Memory B cell (primary cell): ENCODE data around the gene WFDC1.

Source experiments
- ATAC-seq: fragments of 150-1000 bp; cut with Tn5 transposase; 2 replicates; pipeline ENCODE4 v1.10.0; 2021; ENCODE audit warnings: low read depth, mild to moderate bottlenecking, moderate library complexity
- DNase-seq, 2 donors: peaks; one replicate each; pipeline ENCODE4 v3.0.0; 2022; ENCODE audit warnings: low spot score in 2 of 2
- H3K27ac Mint-ChIP-seq: one replicate; pipeline ENCODE4 v1.8.0; 2022; ENCODE audit warnings: mild to moderate bottlenecking, moderate library complexity, mixed read lengths
- H3K27me3 Mint-ChIP-seq: one replicate; pipeline ENCODE4 v1.8.0; 2022; ENCODE audit warnings: mixed read lengths
- H3K36me3 Mint-ChIP-seq: one replicate; pipeline ENCODE4 v1.8.0; 2022; ENCODE audit warnings: mild to moderate bottlenecking, mixed read lengths
- H3K4me1 Mint-ChIP-seq: one replicate; pipeline ENCODE4 v1.8.0; 2022; ENCODE audit warnings: mixed read lengths
- H3K4me3 Mint-ChIP-seq: one replicate; pipeline ENCODE4 v1.8.0; 2022; ENCODE audit warnings: mild to moderate bottlenecking, moderate library complexity, mixed read lengths
- H3K9me3 Mint-ChIP-seq: one replicate; pipeline ENCODE4 v1.8.0; 2022; ENCODE audit warnings: mixed read lengths

The WFDC1 gene

GRCh38 chr16:84281074-84281473, 13.6 kb upstream of the WFDC1 start:
- H3K27ac Mint-ChIP-seq = no peak overlapping the region
- no peaks in the 10 kb centered on the region for H3K9me3 Mint-ChIP-seq
- H3K27me3 Mint-ChIP-seq = peaks cover 17% of the 10 kb centered on the region
- H3K4me3 Mint-ChIP-seq = no peak overlapping the region
- DNase-seq (no peak), ATAC-seq (no peak)
- H3K4me1 Mint-ChIP-seq = peaks cover 2% of the 10 kb centered on the region
- no peaks in the 10 kb centered on the region for H3K36me3 Mint-ChIP-seq

- Mint-ChIP-seq H3K4me1 (peaks cover 2% of the 10 kb centered on the region), H3K9me3 (no peaks in the 10 kb centered on the region), H3K27ac (no peak overlapping the region), H3K36me3 (no peaks in the 10 kb centered on the region), H3K4me3 (no peak overlapping the region), H3K27me3 (peaks cover 18% of the 10 kb centered on the region)
- DNase-seq = no peak
- ATAC-seq = no peak
These were observed 12.1 kb upstream of the WFDC1 start for GRCh38 chr16:84282533-84282932.

- peaks cover 2% of the 10 kb centered on the region for H3K4me1 Mint-ChIP-seq
- DNase-seq (no peak), ATAC-seq (no peak)
- H3K4me3 Mint-ChIP-seq = no peak overlapping the region
- H3K27ac Mint-ChIP-seq = no peak overlapping the region
- peaks cover 24% of the 10 kb centered on the region for H3K27me3 Mint-ChIP-seq
- no peaks in the 10 kb centered on the region for H3K36me3 Mint-ChIP-seq
- no peaks in the 10 kb centered on the region for H3K9me3 Mint-ChIP-seq
These were observed 11.1 kb upstream of the WFDC1 start for GRCh38 chr16:84283314-84284153.

GRCh38 chr16:84284154-84284722, 10.4 kb upstream of the WFDC1 start:
- Mint-ChIP-seq H3K9me3 (no peaks in the 10 kb centered on the region), H3K4me1 (peaks cover 2% of the 10 kb centered on the region), H3K4me3 (no peak overlapping the region), H3K27ac (no peak overlapping the region), H3K27me3 (peaks cover 25% of the 10 kb centered on the region), H3K36me3 (no peaks in the 10 kb centered on the region)
- DNase-seq = no peak
- no peak for ATAC-seq

GRCh38 chr16:84286578-84287240, 8.0 kb upstream of the WFDC1 start:
- H3K27me3 Mint-ChIP-seq = peaks cover 30% of the 10 kb centered on the region
- H3K4me3 Mint-ChIP-seq = no peak overlapping the region
- ATAC-seq (no peak), DNase-seq (no peak)
- H3K4me1 Mint-ChIP-seq = peaks cover 5% of the 10 kb centered on the region
- H3K9me3 Mint-ChIP-seq = no peaks in the 10 kb centered on the region
- H3K36me3 Mint-ChIP-seq = no peaks in the 10 kb centered on the region
- no peak overlapping the region for H3K27ac Mint-ChIP-seq

GRCh38 chr16:84288902-84289301, 5.8 kb upstream of the WFDC1 start:
- no peak for ATAC-seq
- Mint-ChIP-seq H3K9me3 (no peaks in the 10 kb centered on the region), H3K4me1 (peaks cover 2% of the 10 kb centered on the region), H3K36me3 (no peaks in the 10 kb centered on the region), H3K27me3 (peaks cover 26% of the 10 kb centered on the region), H3K27ac (no peak overlapping the region), H3K4me3 (no peak overlapping the region)
- no peak for DNase-seq

GRCh38 chr16:84291226-84291625, 3.5 kb upstream of the WFDC1 start:
- DNase-seq (no peak), ATAC-seq (no peak)
- Mint-ChIP-seq H3K4me3 (no peak overlapping the region), H3K27ac (no peak overlapping the region), H3K4me1 (peaks cover 8% of the 10 kb centered on the region), H3K36me3 (no peaks in the 10 kb centered on the region), H3K27me3 (peaks cover 27% of the 10 kb centered on the region), H3K9me3 (no peaks in the 10 kb centered on the region)

- H3K9me3 Mint-ChIP-seq = no peaks in the 10 kb centered on the region
- H3K27ac Mint-ChIP-seq = no peak overlapping the region
- no peaks in the 10 kb centered on the region for H3K36me3 Mint-ChIP-seq
- DNase-seq (no peak), ATAC-seq (no peak)
- peaks cover 31% of the 10 kb centered on the region for H3K27me3 Mint-ChIP-seq
- peaks cover 8% of the 10 kb centered on the region for H3K4me1 Mint-ChIP-seq
- H3K4me3 Mint-ChIP-seq = no peak overlapping the region
These were observed 2.7 kb upstream of the WFDC1 start for GRCh38 chr16:84292011-84292410.

- Mint-ChIP-seq H3K36me3 (no peaks in the 10 kb centered on the region), H3K9me3 (no peaks in the 10 kb centered on the region), H3K27me3 (peaks cover 25% of the 10 kb centered on the region), H3K4me1 (peaks cover 8% of the 10 kb centered on the region), H3K4me3 (no peak overlapping the region), H3K27ac (no peak overlapping the region)
- ATAC-seq (no peak), DNase-seq (no peak)
These were observed 1.3 kb upstream of the WFDC1 start for GRCh38 chr16:84293406-84293805.

- Mint-ChIP-seq H3K4me3 (no peak overlapping the region), H3K27me3 (peaks cover 23% of the 10 kb centered on the region), H3K36me3 (no peaks in the 10 kb centered on the region), H3K4me1 (peaks cover 8% of the 10 kb centered on the region), H3K9me3 (no peaks in the 10 kb centered on the region), H3K27ac (no peak overlapping the region)
- ATAC-seq (no peak), DNase-seq (no peak)
These were observed 561 bp upstream of the WFDC1 start for GRCh38 chr16:84294117-84294516.

- H3K4me3 Mint-ChIP-seq = no peak overlapping the region
- H3K27me3 Mint-ChIP-seq = peaks cover 21% of the 10 kb centered on the region
- ATAC-seq (no peak), DNase-seq (no peak)
- H3K27ac Mint-ChIP-seq = no peak overlapping the region
- H3K36me3 Mint-ChIP-seq = no peaks in the 10 kb centered on the region
- no peaks in the 10 kb centered on the region for H3K9me3 Mint-ChIP-seq
- H3K4me1 Mint-ChIP-seq = peaks cover 5% of the 10 kb centered on the region
These were observed 654 bp downstream of the WFDC1 start for GRCh38 chr16:84295203-84295860.

GRCh38 chr16:84298376-84298899, 3.8 kb downstream of the WFDC1 start:
- Mint-ChIP-seq H3K36me3 (no peaks in the 10 kb centered on the region), H3K4me1 (peaks cover 5% of the 10 kb centered on the region), H3K27ac (no peak overlapping the region)

GRCh38 chr16:84299734-84300440, 5.2 kb downstream of the WFDC1 start:
- Mint-ChIP-seq H3K4me1 (no peaks in the 10 kb centered on the region), H3K36me3 (no peaks in the 10 kb centered on the region), H3K27ac (no peak overlapping the region), H3K9me3 (no peaks in the 10 kb centered on the region), H3K4me3 (no peak overlapping the region), H3K27me3 (peaks cover 14% of the 10 kb centered on the region)
- DNase-seq (no peak), ATAC-seq (no peak)

More at GRCh38 chr16:84298376-84298899, 3.8 kb downstream of the WFDC1 start:
- Mint-ChIP-seq H3K27me3 (peaks cover 15% of the 10 kb centered on the region), H3K4me3 (no peak overlapping the region), H3K9me3 (no peaks in the 10 kb centered on the region)
- DNase-seq (no peak), ATAC-seq (no peak)
